A673 (cell line): Measurements from ENCODE around the gene TTLL3. TPM values are rescaled to one million over a fixed set of nuclear protein-coding genes. Genes with fewer than 3 reads are reported as not detected.
"Not testable (repeated sequence)": the region's sequence is repeated elsewhere in the genome, so short reads cannot be mapped to it uniquely, and the experiment has no call there.

Source experiments
- BruUV-seq: library from RNA; stranded (reverse); fragments of 400-500 nt; replicated peaks from 2 replicates; lab custom pipeline; 2021; lab: Mats Ljungman, UMichigan
- CTCF ChIA-PET: fragments of 300-600 bp; sonication (Branson Sonifier 250); formaldehyde crosslinking; loops from one replicate; lab custom pipeline; 2022; ENCODE audit warnings: antibody characterized with exemption; lab: Charles Lee
- POLR2A ChIA-PET: fragments of 300-600 bp; sonication (Branson Sonifier 250); formaldehyde crosslinking; loops from one replicate; lab custom pipeline; 2022; ENCODE audit warnings: antibody characterized with exemption; ENCODE audit not compliant: low non-redundant PET; lab: Charles Lee
- DNase-seq: peaks from one replicate; pipeline ENCODE4 v3.0.0-alpha.2; 2015; ENCODE audit warnings: low spot score
- H3K27ac ChIP-seq: fragments of 200-600 bp; sonication (generic); 2 replicates; pipeline ENCODE4 v1.5.1; 2016; ENCODE audit warnings: mixed run types, low read depth, mild to moderate bottlenecking, mixed read lengths, antibody characterized with exemption, low read length; ENCODE audit not compliant: poor library complexity, severe bottlenecking
- H3K27me3 ChIP-seq: fragments of 200-600 bp; sonication (generic); replicated peaks from 2 replicates; pipeline ENCODE4 v1.6.1; 2017; ENCODE audit warnings: mixed run types, low read depth, mild to moderate bottlenecking, mixed read lengths, antibody characterized with exemption, low read length; ENCODE audit not compliant: insufficient read depth, poor library complexity
- H3K36me3 ChIP-seq: fragments of 200-600 bp; sonication (generic); 2 replicates; pipeline ENCODE4 v1.6.1; 2016; ENCODE audit warnings: mixed run types, mild to moderate bottlenecking, mixed read lengths, antibody characterized with exemption, low read length; ENCODE audit not compliant: insufficient read depth, poor library complexity, severe bottlenecking
- H3K4me1 ChIP-seq: fragments of 200-600 bp; sonication (generic); 2 replicates; pipeline ENCODE4 v1.6.1; 2017; ENCODE audit warnings: mixed run types, mild to moderate bottlenecking, mixed read lengths, antibody characterized with exemption, low read length; ENCODE audit not compliant: insufficient read depth, poor library complexity, severe bottlenecking
- H3K4me3 ChIP-seq: fragments of 200-600 bp; sonication (generic); 2 replicates; pipeline ENCODE4 v1.5.1; 2016; ENCODE audit warnings: low read depth, mixed run types, mild to moderate bottlenecking, mixed read lengths, low read length; ENCODE audit not compliant: poor library complexity, severe bottlenecking
- H3K9me3 ChIP-seq: fragments of 200-600 bp; sonication (generic); 2 replicates; pipeline ENCODE4 v1.6.1; 2016; ENCODE audit warnings: mixed run types, low read depth, mild to moderate bottlenecking, mixed read lengths, antibody characterized with exemption, low read length; ENCODE audit not compliant: poor library complexity, severe bottlenecking
- CTCF ChIP-seq: fragments of 300-800, 200-600 bp; sonication (generic); conservative IDR thresholded peaks from 2 replicates; pipeline ENCODE4 v1.5.1; 2017; ENCODE audit warnings: low read depth, mild to moderate bottlenecking, antibody characterized with exemption, low read length, moderate library complexity, mixed read lengths
- EZH2 ChIP-seq: fragments of 200-600 bp; sonication (generic); IDR thresholded peaks from 2 replicates; pipeline ENCODE4 v1.6.1; 2017; ENCODE audit warnings: borderline replicate concordance, low read depth, mild to moderate bottlenecking, mixed read lengths, antibody characterized with exemption, low read length; ENCODE audit not compliant: poor library complexity, severe bottlenecking
- intact Hi-C: fragments of 100-400 bp; cut with micrococcal nuclease; formaldehyde crosslinking; loops from one replicate; pipeline ENCODE4 v1.10.0; 2022; ENCODE audit not compliant: unreplicated experiment
- total RNA-seq: library from RNA; stranded (reverse); gene quantifications from 2 replicates; pipeline ENCODE4 v1.2.3, GENCODE V29; 2021

The TTLL3 gene
- total RNA-seq, 1 experiment from 2014 or later = 6.7 TPM

- no peak overlapping the region for H3K4me3 ChIP-seq
- H3K9me3 ChIP-seq = no peaks in the 10 kb centered on the region
- no peaks in the 10 kb centered on the region for H3K36me3 ChIP-seq
- DNase-seq = no peak
- H3K27me3 ChIP-seq = no peaks in the 10 kb centered on the region
- no peak overlapping the region for H3K27ac ChIP-seq
- ChIA-PET CTCF (no interaction called here), POLR2A (interaction anchor here (0.6 kb wide), 1 partner anchor 166 kb away, joined by 4 read pairs; no protein-coding TSS in a partner anchor)
- TF ChIP-seq EZH2 (no peak), CTCF (no peak)
- H3K4me1 ChIP-seq = no peaks in the 10 kb centered on the region
- intact Hi-C loops = no loop called here
- no TSS peak for BruUV-seq
These were observed 65.4 kb downstream of the TTLL3 start for GRCh38 chr3:9875448-9875847.

- H3K4me3 ChIP-seq, H3K4me1 ChIP-seq, H3K27me3 ChIP-seq, H3K9me3 ChIP-seq, POLR2A ChIA-PET, H3K27ac ChIP-seq, BruUV-seq, H3K36me3 ChIP-seq, intact Hi-C loops, DNase-seq, CTCF ChIA-PET: not testable (repeated sequence)
These were observed 66.2 kb downstream of the TTLL3 start for GRCh38 chr3:9876255-9876654.

GRCh38 chr3:9876991-9877390, 66.9 kb downstream of the TTLL3 start:
- H3K27ac ChIP-seq = no peak overlapping the region
- TF ChIP-seq EZH2 (no peak), CTCF (no peak)
- POLR2A ChIA-PET = no interaction called here
- no peaks in the 10 kb centered on the region for H3K27me3 ChIP-seq
- no peak overlapping the region for H3K4me3 ChIP-seq
- no TSS peak for BruUV-seq
- no peak for DNase-seq
- no peaks in the 10 kb centered on the region for H3K36me3 ChIP-seq
- intact Hi-C loops = no loop called here
- CTCF ChIA-PET = no interaction called here
- no peaks in the 10 kb centered on the region for H3K9me3 ChIP-seq
- no peaks in the 10 kb centered on the region for H3K4me1 ChIP-seq

GRCh38 chr3:9878700-9879099, 68.6 kb downstream of the TTLL3 start:
- ChIA-PET CTCF (no interaction called here), POLR2A (no interaction called here)
- TF ChIP-seq CTCF (no peak), EZH2 (no peak)
- Histone ChIP-seq H3K27ac (no peak overlapping the region), H3K27me3 (no peaks in the 10 kb centered on the region), H3K9me3 (no peaks in the 10 kb centered on the region), H3K4me1 (no peaks in the 10 kb centered on the region), H3K4me3 (no peak overlapping the region), H3K36me3 (no peaks in the 10 kb centered on the region)
- no peak for DNase-seq
- BruUV-seq = no TSS peak
- intact Hi-C loops = no loop called here
